ENCODE results near the gene EFNA5.

DNA sequence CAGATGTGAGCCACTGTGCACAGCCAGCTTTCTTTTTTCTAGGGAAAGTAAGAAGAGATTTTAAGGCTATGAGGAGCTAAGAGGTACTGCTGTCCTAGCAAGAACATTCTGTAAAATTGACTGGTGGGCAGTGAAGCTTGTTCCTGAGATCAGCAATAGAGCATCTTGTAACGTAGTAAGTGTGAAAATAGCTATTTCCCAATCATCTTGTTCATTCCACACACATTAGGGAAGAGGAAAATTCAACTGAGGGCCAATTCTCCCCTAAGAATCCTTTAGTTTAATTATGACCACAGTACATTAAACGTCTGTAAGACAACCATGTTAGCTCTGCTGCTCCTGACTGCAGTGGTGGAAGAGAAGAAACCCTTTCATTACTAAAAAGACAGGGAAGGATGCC, 246.2 kb downstream of the EFNA5 start:
- TF ChIP-seq ZNF274 (IDR thresholded peaks at IDR 0.05; ENCODE audit: low read depth, low read length) (no peak), SUZ12 (IDR thresholded peaks at IDR 0.05; ENCODE audit: extremely low read depth, insufficient read depth, insufficient read length) (no peak)

Data from NT2/D1 (cell line).